Neural crest cell (in vitro differentiated cells): Measurements from ENCODE around the gene CASP10. TPM values are rescaled to one million over a fixed set of nuclear protein-coding genes. Genes with fewer than 3 reads are reported as not detected.
"Not testable (repeated sequence)": the region's sequence is repeated elsewhere in the genome, so short reads cannot be mapped to it uniquely, and the experiment has no call there.

Experiments
- DNase-seq: peaks from one replicate; pipeline ENCODE4 v3.0.0; 2021; ENCODE audit warnings: low read depth, mixed read lengths, low spot score
- H3K27ac Mint-ChIP-seq: one replicate; pipeline ENCODE4 v1.8.0; 2021; ENCODE audit warnings: mild to moderate bottlenecking, mixed read lengths; ENCODE audit not compliant: unreplicated experiment
- H3K27me3 Mint-ChIP-seq: 2 replicates; pipeline ENCODE4 v1.8.0; 2021; ENCODE audit warnings: low read depth, mild to moderate bottlenecking, mixed read lengths
- H3K36me3 Mint-ChIP-seq: 2 replicates; pipeline ENCODE4 v1.8.0; 2021; ENCODE audit warnings: low read depth, mild to moderate bottlenecking, mixed read lengths
- H3K4me1 Mint-ChIP-seq: 2 replicates; pipeline ENCODE4 v1.8.0; 2021; ENCODE audit warnings: mixed read lengths
- H3K4me3 Mint-ChIP-seq: one replicate; pipeline ENCODE4 v1.8.0; 2021; ENCODE audit warnings: mild to moderate bottlenecking, mixed read lengths
- H3K9me3 Mint-ChIP-seq: 2 replicates; pipeline ENCODE4 v1.8.0; 2021; ENCODE audit warnings: mixed read lengths
- total RNA-seq: library from RNA; stranded (reverse); gene quantifications from 2 replicates; pipeline ENCODE4 v1.2.1, GENCODE V29; 2021
- TF ChIP-seq, protein P1 (sequence below): fragments of 200-600 bp; sonication (generic); conservative IDR thresholded peaks from 2 replicates; pipeline ENCODE4 v1.5.0; 2021; ENCODE audit warnings: antibody characterized with exemption, mild to moderate bottlenecking

The CASP10 gene
- total RNA-seq, 1 donor from 2014 or later, result not detected

DNA sequence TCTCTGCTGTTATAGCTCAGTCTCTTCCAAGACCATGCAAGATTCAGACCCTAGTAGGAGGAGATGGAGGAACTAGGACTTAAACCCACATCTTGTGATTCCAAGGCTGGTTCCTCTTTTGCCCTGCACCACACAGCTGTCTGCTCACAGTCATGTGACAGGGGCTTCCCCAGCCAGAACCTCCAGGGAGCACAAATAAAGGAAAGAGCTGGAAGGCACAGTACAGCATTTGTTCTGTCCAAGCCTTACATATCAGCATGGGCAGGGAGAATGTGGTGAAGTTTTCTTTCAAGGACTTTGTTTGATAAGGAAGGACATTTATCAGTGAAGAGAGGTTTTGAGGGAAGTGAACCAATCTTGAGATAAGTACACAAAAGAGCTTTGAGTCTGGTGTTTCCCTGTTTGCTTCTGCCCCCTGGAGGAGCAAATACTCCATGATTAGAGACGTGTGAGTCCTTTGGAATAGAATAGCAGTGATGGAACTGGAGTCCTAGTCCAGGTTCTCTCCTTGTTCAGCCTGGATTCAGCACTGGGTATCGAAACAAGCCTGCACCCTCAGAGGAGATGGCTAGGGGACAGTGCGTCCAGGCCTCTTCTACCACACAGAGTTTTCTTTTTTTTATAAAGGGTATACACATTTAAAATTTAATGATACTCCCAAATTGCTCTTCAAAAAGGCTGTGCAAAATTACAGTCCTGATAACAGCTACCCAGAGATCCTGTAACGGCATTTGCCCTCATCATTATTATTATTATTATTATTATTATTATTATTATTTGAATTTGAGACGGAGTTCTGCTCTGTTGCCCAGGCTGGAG, 24.6 kb upstream of the CASP10 start:
- TF ChIP-seq, protein P1, sequence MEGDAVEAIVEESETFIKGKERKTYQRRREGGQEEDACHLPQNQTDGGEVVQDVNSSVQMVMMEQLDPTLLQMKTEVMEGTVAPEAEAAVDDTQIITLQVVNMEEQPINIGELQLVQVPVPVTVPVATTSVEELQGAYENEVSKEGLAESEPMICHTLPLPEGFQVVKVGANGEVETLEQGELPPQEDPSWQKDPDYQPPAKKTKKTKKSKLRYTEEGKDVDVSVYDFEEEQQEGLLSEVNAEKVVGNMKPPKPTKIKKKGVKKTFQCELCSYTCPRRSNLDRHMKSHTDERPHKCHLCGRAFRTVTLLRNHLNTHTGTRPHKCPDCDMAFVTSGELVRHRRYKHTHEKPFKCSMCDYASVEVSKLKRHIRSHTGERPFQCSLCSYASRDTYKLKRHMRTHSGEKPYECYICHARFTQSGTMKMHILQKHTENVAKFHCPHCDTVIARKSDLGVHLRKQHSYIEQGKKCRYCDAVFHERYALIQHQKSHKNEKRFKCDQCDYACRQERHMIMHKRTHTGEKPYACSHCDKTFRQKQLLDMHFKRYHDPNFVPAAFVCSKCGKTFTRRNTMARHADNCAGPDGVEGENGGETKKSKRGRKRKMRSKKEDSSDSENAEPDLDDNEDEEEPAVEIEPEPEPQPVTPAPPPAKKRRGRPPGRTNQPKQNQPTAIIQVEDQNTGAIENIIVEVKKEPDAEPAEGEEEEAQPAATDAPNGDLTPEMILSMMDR, result peak; percentile 78
- no peaks in the 10 kb centered on the region for H3K36me3 Mint-ChIP-seq
- peak overlapping the region; percentile 93 for H3K27ac Mint-ChIP-seq
- H3K9me3 Mint-ChIP-seq, result no peaks in the 10 kb centered on the region
- H3K4me3 Mint-ChIP-seq, result no peak overlapping the region
- no peaks in the 10 kb centered on the region for H3K27me3 Mint-ChIP-seq
- peak; percentile 54 for DNase-seq
- peaks cover 9% of the 10 kb centered on the region for H3K4me1 Mint-ChIP-seq

DNA sequence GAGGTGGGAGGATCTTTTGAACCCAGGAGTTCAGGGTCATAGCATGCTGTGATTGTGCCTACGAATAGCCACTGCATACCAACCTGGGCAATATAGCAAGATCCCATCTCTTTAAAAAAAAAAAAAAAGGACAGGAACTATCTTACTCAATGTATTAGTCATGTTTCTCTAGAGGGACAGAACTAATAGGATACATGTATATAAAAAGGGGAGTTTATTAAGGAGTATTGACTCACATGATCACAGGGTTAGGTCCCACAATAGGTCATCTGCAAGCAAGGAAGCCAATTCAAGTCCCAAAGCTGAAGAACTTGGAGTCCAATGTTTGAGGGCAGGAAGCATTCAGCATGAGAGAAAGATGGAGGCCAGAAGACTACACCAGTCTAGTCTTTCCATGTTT, 18.8 kb upstream of the CASP10 start:
- H3K27ac Mint-ChIP-seq, result no peak overlapping the region

DNA sequence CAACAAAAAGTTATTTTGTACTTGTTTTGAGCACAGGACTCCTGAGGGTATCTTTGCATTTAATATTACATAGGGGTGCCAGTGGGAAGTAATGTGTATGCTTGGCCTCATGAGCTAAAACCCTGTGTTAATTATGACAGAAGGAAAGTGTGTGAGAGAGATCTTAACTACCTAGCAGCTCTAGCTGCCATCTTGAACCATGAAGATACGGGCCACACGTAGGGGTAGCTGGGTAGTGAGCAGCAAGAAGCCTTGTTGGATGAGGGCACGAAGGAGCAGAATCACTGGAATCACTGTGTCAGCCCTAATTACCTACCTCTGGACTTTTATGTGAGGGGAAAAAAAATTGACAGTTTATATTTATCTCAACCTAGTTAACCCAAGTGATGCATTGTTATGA, 15.4 kb upstream of the CASP10 start:
- Mint-ChIP-seq H3K27ac (no peak overlapping the region), H3K27me3 (peaks cover 24% of the 10 kb centered on the region), H3K9me3 (no peaks in the 10 kb centered on the region), H3K4me3 (no peak overlapping the region), H3K36me3 (no peaks in the 10 kb centered on the region), H3K4me1 (no peaks in the 10 kb centered on the region)
- TF ChIP-seq, protein P1, result no peak
- DNase-seq, result no peak

More for the DNA sequence above, 18.8 kb upstream of the CASP10 start:
- Mint-ChIP-seq H3K4me3 (no peak overlapping the region), H3K4me1 (no peaks in the 10 kb centered on the region), H3K36me3 (no peaks in the 10 kb centered on the region), H3K9me3 (no peaks in the 10 kb centered on the region), H3K27me3 (peaks cover 7% of the 10 kb centered on the region)
- TF ChIP-seq, protein P1, result no peak
- DNase-seq, result no peak

DNA sequence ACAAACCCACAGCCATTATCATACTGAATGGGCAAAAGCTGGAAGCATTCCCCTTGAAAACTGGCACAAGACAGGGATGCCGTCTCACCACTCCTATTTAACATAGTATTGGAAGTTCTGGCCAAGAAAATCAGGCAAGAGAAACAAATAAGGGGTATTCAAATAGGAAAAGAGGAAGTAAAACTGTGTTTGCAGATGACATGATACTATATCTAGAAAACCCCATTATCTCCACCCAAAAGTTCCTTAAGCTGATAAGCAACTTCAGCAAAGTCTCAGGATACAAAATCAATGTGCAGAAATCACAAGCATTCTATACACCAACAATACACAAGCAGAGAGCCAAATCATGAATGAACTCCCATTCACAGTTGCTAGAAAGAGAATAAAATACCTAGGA, 14.4 kb upstream of the CASP10 start:
- not testable (repeated sequence) for H3K27ac Mint-ChIP-seq, H3K36me3 Mint-ChIP-seq, H3K4me1 Mint-ChIP-seq, H3K9me3 Mint-ChIP-seq, H3K4me3 Mint-ChIP-seq, DNase-seq
- H3K27me3 Mint-ChIP-seq, result peaks cover 24% of the 10 kb centered on the region

DNA sequence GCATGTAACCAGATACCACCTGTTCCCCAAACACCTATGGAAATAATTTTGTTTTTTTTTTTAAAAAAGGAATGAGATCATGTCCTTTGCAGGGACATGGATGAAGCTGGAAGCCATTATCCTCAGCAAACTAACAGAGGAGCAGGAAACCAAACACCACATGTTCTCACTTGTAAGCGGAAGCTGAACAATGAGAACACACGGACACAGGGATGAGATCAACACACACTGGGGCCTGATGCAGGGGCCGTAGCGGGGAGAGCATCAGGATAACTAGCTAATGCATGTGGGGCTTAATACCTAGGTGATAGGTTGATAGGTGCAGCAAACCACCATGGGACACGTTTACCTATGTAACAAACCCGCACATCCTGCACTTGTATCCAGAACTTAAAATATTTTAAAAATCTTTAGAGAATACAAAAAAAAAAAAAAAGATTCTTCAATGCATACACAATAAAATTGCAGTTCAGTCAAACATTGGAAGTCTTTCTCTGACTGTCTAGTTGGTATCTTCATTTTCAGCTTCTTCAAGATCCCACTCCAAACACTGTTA, 11.6 kb upstream of the CASP10 start:
- Mint-ChIP-seq H3K27ac (no peak overlapping the region), H3K36me3 (no peaks in the 10 kb centered on the region), H3K4me3 (no peak overlapping the region), H3K9me3 (no peaks in the 10 kb centered on the region), H3K27me3 (peaks cover 24% of the 10 kb centered on the region), H3K4me1 (no peaks in the 10 kb centered on the region)
- DNase-seq, result no peak
- TF ChIP-seq, protein P1, result no peak

DNA sequence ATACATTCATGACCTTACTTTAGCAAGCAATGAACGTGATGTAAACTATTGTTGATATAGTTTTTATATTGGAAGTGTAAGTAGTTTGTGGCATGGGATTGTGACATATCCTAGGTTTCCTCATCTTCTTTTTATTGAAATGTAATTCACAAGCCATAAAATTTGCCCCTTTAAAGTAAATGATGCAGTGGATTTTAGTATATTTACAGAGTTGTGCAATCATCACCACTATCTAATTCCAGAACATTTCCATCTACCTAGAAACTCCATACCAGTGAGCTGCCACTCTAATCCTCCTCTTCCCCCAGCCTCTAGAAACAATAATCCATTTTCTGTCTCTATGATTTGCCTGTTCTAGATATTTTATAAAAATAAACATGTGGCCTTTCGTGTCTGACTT, 10.7 kb upstream of the CASP10 start:
- Mint-ChIP-seq H3K9me3 (no peaks in the 10 kb centered on the region), H3K4me1 (no peaks in the 10 kb centered on the region), H3K4me3 (no peak overlapping the region), H3K27me3 (peaks cover 24% of the 10 kb centered on the region), H3K36me3 (no peaks in the 10 kb centered on the region), H3K27ac (no peak overlapping the region)
- no peak for DNase-seq
- TF ChIP-seq, protein P1, result no peak
